ENCODE measurements around the gene SLC1A7.

GRCh38 chr1:53046930-53047329 lies 95.5 kb downstream of the SLC1A7 start:
- TF ChIP-seq CTCF (IDR thresholded peaks at IDR 0.05; ENCODE audit: low read depth, low read length), result no peak
- no peak for TF ChIP-seq MYC (IDR thresholded peaks at IDR 0.05; ENCODE audit: low read depth, low read length)
- no peak for TF ChIP-seq MAX (IDR thresholded peaks at IDR 0.05; ENCODE audit: low read depth, low read length)
- no peak for TF ChIP-seq POLR2A (IDR thresholded peaks at IDR 0.05; ENCODE audit: extremely low read depth, insufficient read length)

Data from NB4 (cell line).